Measurements from ENCODE around the gene FBXW2.

FBXW2 gene

DNA sequence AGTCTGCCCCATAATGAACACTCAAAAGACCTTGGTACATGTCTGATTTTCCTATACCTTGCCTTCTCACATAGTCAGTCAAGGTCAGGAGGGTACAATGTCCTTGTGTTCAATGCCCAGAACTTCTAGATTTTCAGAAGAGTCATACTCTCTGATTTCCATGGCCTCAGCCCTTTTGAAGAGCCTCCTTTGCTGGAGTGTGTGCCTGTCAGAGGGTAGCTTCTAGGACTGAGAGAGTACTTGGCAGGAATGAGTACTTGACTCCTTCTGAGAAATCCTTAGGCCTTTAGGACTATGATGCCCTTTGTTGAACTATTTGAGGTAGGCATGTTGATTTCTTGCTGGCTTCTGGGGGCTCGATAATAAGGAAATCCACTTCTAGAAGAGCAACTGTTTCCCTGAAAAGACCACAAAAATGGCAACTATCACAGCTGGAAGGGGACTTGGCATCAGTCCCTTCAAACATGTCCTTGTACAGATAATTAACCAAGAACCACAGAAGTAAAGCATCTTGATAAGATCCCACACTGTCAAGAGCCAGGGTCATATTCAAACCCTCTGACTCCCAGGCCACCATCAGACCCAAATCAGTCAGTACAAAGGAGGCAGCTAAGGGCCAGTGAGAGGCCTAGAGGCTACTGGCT, 68.3 kb downstream of the FBXW2 start:
- Histone ChIP-seq H3K9me3 (ENCODE audit: low read length) (no peaks in the 10 kb centered on the region), H3K36me3 (ENCODE audit: insufficient read depth, low read length) (no peaks in the 10 kb centered on the region), H3K4me3 (ENCODE audit: low read depth in 1 of 2, low read length in 2 of 2) (no peak overlapping the region), H3K4me1 (ENCODE audit: insufficient read depth, low read length) (no peaks in the 10 kb centered on the region), H3K9ac (ENCODE audit: low read length) (no peak overlapping the region), H3K27ac (ENCODE audit: low read depth, low read length) (no peak overlapping the region), H3K27me3 (ENCODE audit: control insufficient read depth in 1 of 2, insufficient read depth in 2 of 2, low read length in 2 of 2) (no peaks in the 10 kb centered on the region)

DNA sequence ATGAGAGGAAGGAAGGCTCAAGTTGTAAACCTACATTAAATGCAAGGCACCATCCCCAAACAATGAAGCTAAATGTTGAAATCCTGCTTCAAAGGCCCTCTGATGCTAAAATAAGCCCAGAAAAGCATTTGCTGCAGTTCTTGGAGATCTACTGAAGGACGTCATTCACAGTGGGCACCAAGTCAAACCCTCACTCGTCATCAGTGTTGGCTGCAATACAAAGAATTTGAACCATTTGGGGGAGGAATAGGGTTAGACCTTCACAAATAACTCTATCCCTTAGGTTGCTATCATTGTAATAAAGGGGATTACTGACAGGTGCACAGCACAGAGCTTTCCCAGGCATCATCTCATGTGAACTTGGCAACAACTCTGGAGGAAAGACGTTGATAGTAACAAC, 69.7 kb downstream of the FBXW2 start:
- no peaks in the 10 kb centered on the region for H3K4me1 ChIP-seq (ENCODE audit: insufficient read depth, low read length)
- no peaks in the 10 kb centered on the region for H3K9me3 ChIP-seq (ENCODE audit: low read length)
- H3K9ac ChIP-seq (ENCODE audit: low read length), result no peak overlapping the region
- no peaks in the 10 kb centered on the region for H3K36me3 ChIP-seq (ENCODE audit: insufficient read depth, low read length)
- no peak overlapping the region for H3K4me3 ChIP-seq (ENCODE audit: low read depth in 1 of 2, low read length in 2 of 2)
- H3K27me3 ChIP-seq (ENCODE audit: control insufficient read depth in 1 of 2, insufficient read depth in 2 of 2, low read length in 2 of 2), result no peaks in the 10 kb centered on the region
- H3K27ac ChIP-seq (ENCODE audit: low read depth, low read length), result no peak overlapping the region

- H3K27me3 ChIP-seq (ENCODE audit: control insufficient read depth in 1 of 2, insufficient read depth in 2 of 2, low read length in 2 of 2), result no peaks in the 10 kb centered on the region
- no peaks in the 10 kb centered on the region for H3K9me3 ChIP-seq (ENCODE audit: low read length)
- no peaks in the 10 kb centered on the region for H3K36me3 ChIP-seq (ENCODE audit: insufficient read depth, low read length)
- H3K9ac ChIP-seq (ENCODE audit: low read length), result no peak overlapping the region
- peaks cover 2% of the 10 kb centered on the region for H3K4me1 ChIP-seq (ENCODE audit: insufficient read depth, low read length)
- no peak overlapping the region for H3K4me3 ChIP-seq (ENCODE audit: low read depth in 1 of 2, low read length in 2 of 2)
- no peak overlapping the region for H3K27ac ChIP-seq (ENCODE audit: low read depth, low read length)
These were observed 72.8 kb downstream of the FBXW2 start for GRCh38 chr9:120720404-120720803.

GRCh38 chr9:120718316-120718715, 74.9 kb downstream of the FBXW2 start:
- Histone ChIP-seq H3K27ac (ENCODE audit: low read depth, low read length) (no peak overlapping the region), H3K9me3 (ENCODE audit: low read length) (no peaks in the 10 kb centered on the region), H3K4me1 (ENCODE audit: insufficient read depth, low read length) (peaks cover 9% of the 10 kb centered on the region), H3K27me3 (ENCODE audit: control insufficient read depth in 1 of 2, insufficient read depth in 2 of 2, low read length in 2 of 2) (no peaks in the 10 kb centered on the region), H3K36me3 (ENCODE audit: insufficient read depth, low read length) (no peaks in the 10 kb centered on the region), H3K9ac (ENCODE audit: low read length) (no peak overlapping the region), H3K4me3 (ENCODE audit: low read depth in 1 of 2, low read length in 2 of 2) (no peak overlapping the region)

- H3K27ac ChIP-seq (ENCODE audit: low read depth, low read length), result no peak overlapping the region
- H3K4me3 ChIP-seq (ENCODE audit: low read depth in 1 of 2, low read length in 2 of 2), result no peak overlapping the region
- H3K36me3 ChIP-seq (ENCODE audit: insufficient read depth, low read length), result no peaks in the 10 kb centered on the region
- no peaks in the 10 kb centered on the region for H3K9me3 ChIP-seq (ENCODE audit: low read length)
- no peaks in the 10 kb centered on the region for H3K27me3 ChIP-seq (ENCODE audit: control insufficient read depth in 1 of 2, insufficient read depth in 2 of 2, low read length in 2 of 2)
- H3K9ac ChIP-seq (ENCODE audit: low read length), result no peak overlapping the region
- H3K4me1 ChIP-seq (ENCODE audit: insufficient read depth, low read length), result peaks cover 13% of the 10 kb centered on the region
These were observed 76.0 kb downstream of the FBXW2 start for GRCh38 chr9:120717176-120717575.

DNA sequence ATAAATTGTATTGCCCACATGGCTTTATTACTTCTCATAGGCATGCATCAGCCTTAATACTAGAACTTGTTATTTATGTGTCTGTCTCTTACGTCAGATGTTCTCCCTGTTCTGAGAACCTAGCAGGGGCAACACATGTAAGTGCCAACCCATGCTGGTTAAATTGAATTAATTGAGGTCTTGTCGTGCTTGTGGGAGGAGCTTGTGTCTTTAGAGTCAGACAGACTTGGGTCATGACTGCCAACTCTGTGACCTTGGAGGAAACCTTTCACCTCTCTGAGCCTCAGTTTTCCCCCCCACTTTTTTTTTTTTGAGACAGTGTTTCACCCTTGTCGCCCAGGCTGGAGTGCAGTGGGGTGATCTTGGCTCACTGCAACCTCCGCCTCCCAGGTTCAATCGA, 76.7 kb downstream of the FBXW2 start:
- H3K9me3 ChIP-seq (ENCODE audit: low read length), result no peaks in the 10 kb centered on the region
- H3K27ac ChIP-seq (ENCODE audit: low read depth, low read length), result no peak overlapping the region
- peaks cover 13% of the 10 kb centered on the region for H3K4me1 ChIP-seq (ENCODE audit: insufficient read depth, low read length)
- no peaks in the 10 kb centered on the region for H3K27me3 ChIP-seq (ENCODE audit: control insufficient read depth in 1 of 2, insufficient read depth in 2 of 2, low read length in 2 of 2)
- H3K9ac ChIP-seq (ENCODE audit: low read length), result no peak overlapping the region
- H3K36me3 ChIP-seq (ENCODE audit: insufficient read depth, low read length), result no peaks in the 10 kb centered on the region
- no peak overlapping the region for H3K4me3 ChIP-seq (ENCODE audit: low read depth in 1 of 2, low read length in 2 of 2)

GRCh38 chr9:120715389-120715924, 77.8 kb downstream of the FBXW2 start:
- Histone ChIP-seq H3K9me3 (ENCODE audit: low read length) (no peaks in the 10 kb centered on the region), H3K9ac (ENCODE audit: low read length) (peak overlapping the region; percentile 41), H3K27me3 (ENCODE audit: control insufficient read depth in 1 of 2, insufficient read depth in 2 of 2, low read length in 2 of 2) (no peaks in the 10 kb centered on the region), H3K27ac (ENCODE audit: low read depth, low read length) (peak overlapping the region; percentile 85), H3K36me3 (ENCODE audit: insufficient read depth, low read length) (no peaks in the 10 kb centered on the region), H3K4me1 (ENCODE audit: insufficient read depth, low read length) (peaks cover 18% of the 10 kb centered on the region), H3K4me3 (ENCODE audit: low read depth in 1 of 2, low read length in 2 of 2) (peak overlapping the region in 1 of 2 donors; percentile 84)

- Histone ChIP-seq H3K4me1 (ENCODE audit: insufficient read depth, low read length) (peaks cover 18% of the 10 kb centered on the region), H3K4me3 (ENCODE audit: low read depth in 1 of 2, low read length in 2 of 2) (peak overlapping the region; percentile 84 to 88), H3K27ac (ENCODE audit: low read depth, low read length) (peak overlapping the region; percentile 85), H3K27me3 (ENCODE audit: control insufficient read depth in 1 of 2, insufficient read depth in 2 of 2, low read length in 2 of 2) (no peaks in the 10 kb centered on the region), H3K9me3 (ENCODE audit: low read length) (no peaks in the 10 kb centered on the region), H3K9ac (ENCODE audit: low read length) (peak overlapping the region; percentile 41), H3K36me3 (ENCODE audit: insufficient read depth, low read length) (no peaks in the 10 kb centered on the region)
These were observed 78.3 kb downstream of the FBXW2 start for GRCh38 chr9:120714846-120715388.

DNA sequence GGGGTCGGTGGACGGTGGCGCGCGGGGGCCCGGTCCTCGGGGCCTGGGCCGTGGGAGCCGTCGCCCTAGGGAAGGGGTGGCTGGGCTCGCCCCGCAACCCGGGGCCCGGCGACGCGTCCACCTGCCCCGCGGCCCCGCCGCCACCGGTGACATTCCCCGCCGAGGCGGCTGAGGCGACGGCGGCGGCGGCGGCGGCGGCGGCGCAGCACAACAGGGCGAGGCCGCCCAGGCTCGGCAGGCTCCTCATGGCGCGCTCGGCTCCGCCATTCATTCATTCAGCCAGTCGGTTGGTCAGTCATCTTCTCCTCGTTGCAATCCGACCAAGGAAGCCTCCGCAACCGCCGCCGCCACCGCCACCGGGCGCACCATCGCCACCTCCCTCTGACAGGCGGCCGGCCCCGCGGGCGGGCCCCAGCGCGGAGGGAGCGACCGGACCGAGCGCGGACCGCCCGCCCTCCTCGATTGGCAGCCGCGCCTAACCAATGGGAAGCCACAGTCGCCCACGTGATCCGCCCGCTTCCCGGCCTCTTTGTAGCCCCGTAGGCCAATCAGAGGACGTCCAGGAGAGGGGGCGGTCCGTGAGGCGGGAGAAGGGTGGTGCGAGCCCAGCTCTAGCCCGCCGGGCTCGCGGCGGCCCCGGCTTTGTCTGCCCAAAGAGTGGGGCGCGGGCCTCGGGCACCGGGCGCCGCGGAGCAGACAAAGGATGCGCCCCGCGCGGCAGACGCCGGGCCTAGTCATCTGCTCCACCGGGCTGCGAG, 78.9 kb downstream of the FBXW2 start, which contains the start of gene MEGF9:
MEGF9 (minus strand) TSS at position 383 of the 758 bp plus-strand sequence; CDS start at position 271, 112 bp downstream.
- Histone ChIP-seq H3K36me3 (ENCODE audit: insufficient read depth, low read length) (no peaks in the 10 kb centered on the region), H3K4me1 (ENCODE audit: insufficient read depth, low read length) (peaks cover 23% of the 10 kb centered on the region), H3K9me3 (ENCODE audit: low read length) (no peaks in the 10 kb centered on the region), H3K27ac (ENCODE audit: low read depth, low read length) (peak within 1 kb of the TSS; percentile 85), H3K4me3 (ENCODE audit: low read depth in 1 of 2, low read length in 2 of 2) (peak within 1 kb of the TSS; percentile 84 to 88), H3K9ac (ENCODE audit: low read length) (peak within 1 kb of the TSS; percentile 67), H3K27me3 (ENCODE audit: control insufficient read depth in 1 of 2, insufficient read depth in 2 of 2, low read length in 2 of 2) (no peaks in the 10 kb centered on the region)

- H3K4me1 ChIP-seq (ENCODE audit: insufficient read depth, low read length), result peaks cover 23% of the 10 kb centered on the region
- peak overlapping the region; percentile 67 for H3K9ac ChIP-seq (ENCODE audit: low read length)
- H3K36me3 ChIP-seq (ENCODE audit: insufficient read depth, low read length), result no peaks in the 10 kb centered on the region
- peak overlapping the region; percentile 84 to 88 for H3K4me3 ChIP-seq (ENCODE audit: low read depth in 1 of 2, low read length in 2 of 2)
- no peaks in the 10 kb centered on the region for H3K27me3 ChIP-seq (ENCODE audit: control insufficient read depth in 1 of 2, insufficient read depth in 2 of 2, low read length in 2 of 2)
- peak overlapping the region; percentile 53 for H3K27ac ChIP-seq (ENCODE audit: low read depth, low read length)
- no peaks in the 10 kb centered on the region for H3K9me3 ChIP-seq (ENCODE audit: low read length)
These were observed 79.7 kb downstream of the FBXW2 start for GRCh38 chr9:120713257-120714087.

DNA sequence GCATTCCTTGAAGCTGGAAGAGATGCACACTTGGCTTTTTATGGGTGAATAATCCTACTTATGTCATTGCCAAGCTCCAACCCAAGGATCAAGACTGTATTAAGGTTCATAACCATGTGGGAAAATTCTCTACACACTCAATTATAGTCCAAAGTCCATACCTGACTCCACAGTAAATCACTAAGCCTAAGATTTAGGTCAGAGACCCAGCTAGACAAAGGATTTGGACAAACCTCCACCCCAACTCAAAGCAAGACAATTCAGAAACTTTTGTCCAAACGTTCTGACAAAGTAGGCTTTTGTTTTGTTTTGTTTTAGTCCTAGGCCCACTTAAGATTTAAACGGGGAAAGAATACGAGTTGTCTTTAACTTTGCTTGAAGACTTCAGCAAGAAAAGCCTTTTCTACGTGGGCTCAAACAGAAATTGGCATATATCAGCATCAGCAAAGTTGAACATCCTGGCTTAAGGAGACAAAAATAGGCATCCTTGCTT, 80.6 kb downstream of the FBXW2 start:
- no peaks in the 10 kb centered on the region for H3K27me3 ChIP-seq (ENCODE audit: control insufficient read depth in 1 of 2, insufficient read depth in 2 of 2, low read length in 2 of 2)
- no peaks in the 10 kb centered on the region for H3K9me3 ChIP-seq (ENCODE audit: low read length)
- no peaks in the 10 kb centered on the region for H3K36me3 ChIP-seq (ENCODE audit: insufficient read depth, low read length)
- peak overlapping the region in 1 of 2 donors; percentile 84 for H3K4me3 ChIP-seq (ENCODE audit: low read depth in 1 of 2, low read length in 2 of 2)
- H3K4me1 ChIP-seq (ENCODE audit: insufficient read depth, low read length), result peaks cover 23% of the 10 kb centered on the region
- H3K27ac ChIP-seq (ENCODE audit: low read depth, low read length), result peak overlapping the region; percentile 53
- no peak overlapping the region for H3K9ac ChIP-seq (ENCODE audit: low read length)
